ENCODE results near the gene SLC46A2.

DNA sequence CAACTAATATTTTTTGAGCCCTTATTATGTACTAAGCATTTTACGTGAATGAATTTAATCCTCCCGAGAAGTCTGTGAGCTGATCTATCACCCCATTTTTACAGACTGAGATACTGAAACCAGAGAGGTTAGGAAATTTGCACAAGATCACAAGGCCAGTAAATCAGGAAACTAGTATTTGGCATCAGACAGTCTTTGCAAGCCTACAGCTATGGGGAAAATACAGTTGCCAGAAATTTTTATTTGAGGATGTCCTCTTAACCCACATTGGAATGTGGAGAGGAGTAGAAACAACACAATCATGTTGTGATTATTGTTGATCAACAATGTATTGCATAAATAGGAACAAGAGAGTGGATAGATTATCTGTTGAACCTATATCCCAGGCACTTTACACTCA lies 2.3 kb upstream of the SLC46A2 start:
- TF ChIP-seq, protein P1, sequence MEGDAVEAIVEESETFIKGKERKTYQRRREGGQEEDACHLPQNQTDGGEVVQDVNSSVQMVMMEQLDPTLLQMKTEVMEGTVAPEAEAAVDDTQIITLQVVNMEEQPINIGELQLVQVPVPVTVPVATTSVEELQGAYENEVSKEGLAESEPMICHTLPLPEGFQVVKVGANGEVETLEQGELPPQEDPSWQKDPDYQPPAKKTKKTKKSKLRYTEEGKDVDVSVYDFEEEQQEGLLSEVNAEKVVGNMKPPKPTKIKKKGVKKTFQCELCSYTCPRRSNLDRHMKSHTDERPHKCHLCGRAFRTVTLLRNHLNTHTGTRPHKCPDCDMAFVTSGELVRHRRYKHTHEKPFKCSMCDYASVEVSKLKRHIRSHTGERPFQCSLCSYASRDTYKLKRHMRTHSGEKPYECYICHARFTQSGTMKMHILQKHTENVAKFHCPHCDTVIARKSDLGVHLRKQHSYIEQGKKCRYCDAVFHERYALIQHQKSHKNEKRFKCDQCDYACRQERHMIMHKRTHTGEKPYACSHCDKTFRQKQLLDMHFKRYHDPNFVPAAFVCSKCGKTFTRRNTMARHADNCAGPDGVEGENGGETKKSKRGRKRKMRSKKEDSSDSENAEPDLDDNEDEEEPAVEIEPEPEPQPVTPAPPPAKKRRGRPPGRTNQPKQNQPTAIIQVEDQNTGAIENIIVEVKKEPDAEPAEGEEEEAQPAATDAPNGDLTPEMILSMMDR (IDR thresholded peaks at IDR 0.05) = no peak
- TF ChIP-seq POLR2A (IDR thresholded peaks at IDR 0.05) (no peak), EP300 (IDR thresholded peaks at IDR 0.05) (no peak)
